Liver (tissue), 9 donors: ENCODE measurements around the gene DGKE. TPM values are rescaled to one million over a fixed set of nuclear protein-coding genes. Genes with fewer than 3 reads are reported as not detected.

Experiments
- DNase-seq: peaks from one replicate; pipeline ENCODE4 v3.0.0-alpha.2; 2017; ENCODE audit warnings: low spot score
- H3K27ac ChIP-seq, 2 donors: one replicate each; pipeline ENCODE4 v1.7.0; 2013; ENCODE audit warnings: inconsistent platforms in 2 of 2, low read length in 2 of 2, control low read depth in 1 of 2, low read depth in 1 of 2, mild to moderate bottlenecking in 1 of 2
- H3K27me3 ChIP-seq, 4 donors: one replicate each; pipeline versions ENCODE4 v1.6.1 to v1.7.0; 2013; ENCODE audit warnings: low read length in 3 of 4, inconsistent platforms in 1 of 4, mild to moderate bottlenecking in 1 of 4, moderate library complexity in 1 of 4; ENCODE audit not compliant: control insufficient read depth in 4 of 4, insufficient read depth in 4 of 4
- H3K36me3 ChIP-seq, 4 donors: one replicate each; pipeline versions ENCODE4 v1.6.1 to v1.7.0; 2013; ENCODE audit warnings: low read length in 3 of 4, mild to moderate bottlenecking in 3 of 4, low read depth in 1 of 4, moderate library complexity in 1 of 4; ENCODE audit not compliant: control insufficient read depth in 4 of 4, insufficient read depth in 3 of 4
- H3K4me1 ChIP-seq, 4 donors: one replicate each; pipeline versions ENCODE4 v1.6.1 to v1.7.0; 2013; ENCODE audit warnings: low read length in 3 of 4, mild to moderate bottlenecking in 3 of 4, moderate library complexity in 1 of 4; ENCODE audit not compliant: control insufficient read depth in 4 of 4, insufficient read depth in 4 of 4
- H3K4me3 ChIP-seq, 3 donors: one replicate each; pipeline versions ENCODE4 v1.6.1 to v1.7.0; 2013; ENCODE audit warnings: low read length in 3 of 3, control low read depth in 1 of 3, low read depth in 1 of 3, mild to moderate bottlenecking in 1 of 3
- H3K9ac ChIP-seq, 2 donors: one replicate each; pipeline ENCODE4 v1.7.0; 2013; ENCODE audit warnings: low read length in 2 of 2, mild to moderate bottlenecking in 2 of 2, moderate library complexity in 2 of 2, control low read depth in 1 of 2, low read depth in 1 of 2
- H3K9me3 ChIP-seq, 4 donors: one replicate each; pipeline versions ENCODE4 v1.6.1 to v1.7.0; 2013; ENCODE audit warnings: low read length in 3 of 4; ENCODE audit not compliant: control insufficient read depth in 4 of 4
- ATF3 ChIP-seq: IDR thresholded peaks from 2 replicates; pipeline ENCODE4 v1.6.1; 2016; ENCODE audit warnings: antibody characterized with exemption
- CTCF ChIP-seq: fragments of 150-350 bp; IDR thresholded peaks from 2 replicates; pipeline ENCODE4 v1.5.1; 2017; ENCODE audit warnings: improper control_type of control experiment, low read depth, low read length; ENCODE audit not compliant: missing input control
- FOXA1 ChIP-seq: IDR thresholded peaks from 2 replicates; pipeline ENCODE4 v1.6.1; 2016; ENCODE audit warnings: antibody characterized with exemption
- FOXA2 ChIP-seq: IDR thresholded peaks from 2 replicates; pipeline ENCODE4 v1.6.1; 2016; ENCODE audit warnings: antibody characterized with exemption
- HNF4A ChIP-seq, 2 donors: conservative IDR thresholded peaks; 2 replicates each; pipeline ENCODE4 v1.6.1; 2016; ENCODE audit warnings: antibody characterized with exemption in 2 of 2, mild to moderate bottlenecking in 2 of 2
- HNF4G ChIP-seq: IDR thresholded peaks from 2 replicates; pipeline ENCODE4 v1.6.1; 2016; ENCODE audit warnings: antibody characterized with exemption
- MAX ChIP-seq: IDR thresholded peaks from 2 replicates; pipeline ENCODE4 v1.6.1; 2016; ENCODE audit warnings: antibody characterized with exemption
- NR2F2 ChIP-seq: IDR thresholded peaks from 2 replicates; pipeline ENCODE4 v1.6.1; 2016; ENCODE audit warnings: antibody characterized with exemption
- RAD21 ChIP-seq, 2 donors: IDR thresholded peaks; 2 replicates each; pipeline ENCODE4 v1.6.1; 2016; ENCODE audit warnings: antibody characterized with exemption in 2 of 2, mild to moderate bottlenecking in 2 of 2
- REST ChIP-seq: IDR thresholded peaks from 2 replicates; pipeline ENCODE4 v1.6.1; 2016; ENCODE audit warnings: antibody characterized with exemption, mild to moderate bottlenecking
- RXRA ChIP-seq, 2 donors: IDR thresholded peaks; 2 replicates each; pipeline ENCODE4 v1.6.1; 2017 to 2018; ENCODE audit warnings: antibody characterized with exemption in 2 of 2, mild to moderate bottlenecking in 1 of 2
- SP1 ChIP-seq: IDR thresholded peaks from 2 replicates; pipeline ENCODE4 v1.6.1; 2018; ENCODE audit warnings: antibody characterized with exemption, mild to moderate bottlenecking
- TAF1 ChIP-seq: conservative IDR thresholded peaks from 2 replicates; pipeline ENCODE4 v1.6.1; 2016; ENCODE audit warnings: antibody characterized with exemption, mild to moderate bottlenecking
- YY1 ChIP-seq: IDR thresholded peaks from 2 replicates; pipeline ENCODE4 v1.6.1; 2016; ENCODE audit warnings: antibody characterized with exemption, mild to moderate bottlenecking
- ZBTB33 ChIP-seq: IDR thresholded peaks from 2 replicates; pipeline ENCODE4 v1.6.1; 2016; ENCODE audit warnings: antibody characterized with exemption
- WGBS: extraction: QIAGEN DNeasy Blood & Tissue Kit; methylation state at CpG from one replicate; pipeline ENCODE4 v1.1.7; 2013; 5-methylcytosine and 5-hydroxymethylcytosine counted together
- polyA plus RNA-seq, 2 donors: library from polyadenylated mRNA; stranded (reverse) in 1 of 2; unstranded in 1 of 2; fragments of 200-250 nt in 1 of 2; fragments of >200 nt in 1 of 2; fragmentation: Nextera tagmentation in 1 of 2; extraction: Ambion mirVana in 1 of 2; gene quantifications; one replicate each; pipeline versions ENCODE4 v1.2.1 to v1.2.3, GENCODE V29; 2013 to 2015
- total RNA-seq, 2 donors: library from RNA; depleted of rRNA; stranded (reverse); fragments of >200 nt; gene quantifications; one replicate each; pipeline ENCODE4 v1.2.3, GENCODE V29; 2014
- donor health status: healthy.
- donor health status: healthy.
- donor health status: healthy.
- donor health status: healthy.
- donor health status: healthy.

DGKE gene
- total and polyA plus RNA-seq, 4 donors, result 1.0 to 5.9 (median 2.8) TPM

- H3K9me3 ChIP-seq, result no peaks in the 10 kb centered on the region
- H3K27me3 ChIP-seq, result no peaks in the 10 kb centered on the region
- H3K4me3 ChIP-seq, result no peak overlapping the region
- H3K4me1 ChIP-seq, result no peaks in the 10 kb centered on the region
- 99% methylated on average over 1 of the region's 1 CpG for WGBS
- DNase-seq, result no peak
- H3K36me3 ChIP-seq, result peaks cover 0 to 5% (median 3%) of the 10 kb centered on the region in 4 donors
- no peak for TF ChIP-seq YY1
- TF ChIP-seq HNF4G, result no peak
- no peak for TF ChIP-seq ZBTB33
- TF ChIP-seq FOXA1, result no peak
- TF ChIP-seq NR2F2, result no peak
- TF ChIP-seq ATF3, result no peak
- TF ChIP-seq HNF4A (conservative IDR thresholded peaks at IDR 0.05), result no peak
- TF ChIP-seq SP1, result no peak
- no peak for TF ChIP-seq CTCF
- TF ChIP-seq TAF1, result no peak
- TF ChIP-seq FOXA2, result no peak
- no peak for TF ChIP-seq RXRA (IDR thresholded peaks at IDR 0.05)
- no peak for TF ChIP-seq REST
- H3K9ac ChIP-seq, result no peak overlapping the region
- no peak overlapping the region for H3K27ac ChIP-seq
Observed at GRCh38 chr17:56845934-56846333, 12.0 kb downstream of the DGKE start.

GRCh38 chr17:56847106-56847505 is 13.2 kb downstream of the DGKE start:
- 97% methylated on average over 4 of the region's 4 CpGs for WGBS
- peaks cover 0 to 6% (median 5%) of the 10 kb centered on the region in 4 donors for H3K36me3 ChIP-seq
- no peak for TF ChIP-seq HNF4G
- TF ChIP-seq RAD21 (IDR thresholded peaks at IDR 0.05), result no peak
- no peak for TF ChIP-seq REST
- TF ChIP-seq FOXA1, result no peak
- no peak for TF ChIP-seq MAX
- no peak for TF ChIP-seq ATF3
- no peak for TF ChIP-seq TAF1
- no peak for TF ChIP-seq ZBTB33
- TF ChIP-seq NR2F2, result no peak
- TF ChIP-seq CTCF, result no peak

More at GRCh38 chr17:56847106-56847505, 13.2 kb downstream of the DGKE start:
- Histone ChIP-seq H3K4me3 (no peak overlapping the region), H3K27me3 (no peaks in the 10 kb centered on the region), H3K27ac (no peak overlapping the region), H3K9me3 (no peaks in the 10 kb centered on the region), H3K9ac (no peak overlapping the region), H3K4me1 (no peaks in the 10 kb centered on the region)
- no peak for DNase-seq
